Kidney (tissue), 14 donors: ENCODE measurements around the gene SYNDIG1. TPM values are rescaled to one million over a fixed set of nuclear protein-coding genes. Genes with fewer than 3 reads are reported as not detected.

Experiments
- DNase-seq, 5 donors: peaks; one replicate each; pipeline ENCODE4 v3.0.0-alpha.2; 2013 to 2020
- FAIRE-seq: peaks from 2 replicates; lab custom pipeline; 2012; peaks lifted over from hg19 to GRCh38; lab: Jason Lieb, UNC
- H3K27ac ChIP-seq, 2 donors: one replicate each; pipeline ENCODE4 v1.7.0; 2013; ENCODE audit warnings: low read depth in 2 of 2, low read length in 2 of 2, inconsistent platforms in 1 of 2
- H3K27me3 ChIP-seq: one replicate; pipeline ENCODE4 v1.7.1; 2013; ENCODE audit warnings: low read length, inconsistent platforms; ENCODE audit not compliant: control insufficient read depth, insufficient read depth
- H3K36me3 ChIP-seq, 3 donors: one replicate each; pipeline versions ENCODE4 v1.7.0 to v1.7.1; 2013; ENCODE audit warnings: low read length in 3 of 3, control low read depth in 1 of 3, inconsistent platforms in 1 of 3; ENCODE audit not compliant: insufficient read depth in 3 of 3, control insufficient read depth in 2 of 3
- H3K4me1 ChIP-seq, 3 donors: one replicate each; pipeline versions ENCODE4 v1.7.0 to v1.7.1; 2013; ENCODE audit warnings: low read length in 3 of 3, inconsistent platforms in 1 of 3, low read depth in 1 of 3; ENCODE audit not compliant: control insufficient read depth in 2 of 3, insufficient read depth in 2 of 3
- H3K4me3 ChIP-seq, 3 donors: one replicate each; pipeline versions ENCODE4 v1.7.0 to v1.8.1; 2013; ENCODE audit warnings: low read length in 3 of 3, control low read depth in 1 of 3, inconsistent platforms in 1 of 3
- H3K9ac ChIP-seq, 3 donors: one replicate each; pipeline versions ENCODE4 v1.7.0 to v1.7.1; 2013; ENCODE audit warnings: low read length in 3 of 3, control low read depth in 1 of 3, inconsistent platforms in 1 of 3
- H3K9me3 ChIP-seq, 3 donors: one replicate each; pipeline versions ENCODE4 v1.7.0 to v1.7.1; 2013; ENCODE audit warnings: low read length in 3 of 3, control low read depth in 1 of 3, inconsistent platforms in 1 of 3; ENCODE audit not compliant: control insufficient read depth in 2 of 3, insufficient read depth in 1 of 3
- intact Hi-C: fragments of 100-400 bp; cut with DNase I; formaldehyde crosslinking; loops from one replicate; pipeline ENCODE4 v1.11.1; 2022
- polyA plus RNA-seq: library from polyadenylated mRNA; stranded (reverse); fragments of 350-450 nt; fragmentation: Illumina TruSeq; extraction: RNeasy Lipid Tissue Mini Kit (QIAGEN cat#74804); gene quantifications from one replicate; pipeline ENCODE4 v1.2.3, GENCODE V29; 2014; ENCODE audit warnings: low read depth, low replicate concordance; ENCODE audit not compliant: insufficient read depth
- total RNA-seq: library from RNA; stranded (reverse); fragmentation: NEBNext Ultra II Directional; extraction: Animal tissue kit (Norgen Biotek cat#: 25700); gene quantifications from one replicate; pipeline ENCODE4 v1.2.1, GENCODE V29; 2021
- TF ChIP-seq, protein P1 (sequence below): IDR thresholded peaks from 3 replicates; pipeline ENCODE4 v1.5.1; 2012; ENCODE audit warnings: mild to moderate bottlenecking, moderate library complexity, borderline replicate concordance; ENCODE audit not compliant: insufficient read depth; ENCODE audit errors: extremely low read depth
- donor health status: control.
- donor health status: control.
- donor health status: control.
- donor health status: control.
- donor health status: control.
- donor health status: DM: yes; HTN: yes; CAD: no.
- donor health status: Normal renal cell carcinoma (clear cell type).

SYNDIG1 gene
- total and polyA plus RNA-seq, 2 donors from 2014 or later: 5.4 to 8.2 TPM

- FAIRE-seq (no peak), DNase-seq (peak in 1 of 5 donors; percentile 33)
- Histone ChIP-seq H3K27me3 (no peaks in the 10 kb centered on the region), H3K4me1 (peaks cover 0 to 7% (median 0%) of the 10 kb centered on the region in 3 donors), H3K4me3 (no peak overlapping the region), H3K9ac (no peak overlapping the region), H3K36me3 (no peaks in the 10 kb centered on the region), H3K27ac (no peak overlapping the region), H3K9me3 (no peaks in the 10 kb centered on the region)
- intact Hi-C loops: no loop called here
- TF ChIP-seq, protein P1, sequence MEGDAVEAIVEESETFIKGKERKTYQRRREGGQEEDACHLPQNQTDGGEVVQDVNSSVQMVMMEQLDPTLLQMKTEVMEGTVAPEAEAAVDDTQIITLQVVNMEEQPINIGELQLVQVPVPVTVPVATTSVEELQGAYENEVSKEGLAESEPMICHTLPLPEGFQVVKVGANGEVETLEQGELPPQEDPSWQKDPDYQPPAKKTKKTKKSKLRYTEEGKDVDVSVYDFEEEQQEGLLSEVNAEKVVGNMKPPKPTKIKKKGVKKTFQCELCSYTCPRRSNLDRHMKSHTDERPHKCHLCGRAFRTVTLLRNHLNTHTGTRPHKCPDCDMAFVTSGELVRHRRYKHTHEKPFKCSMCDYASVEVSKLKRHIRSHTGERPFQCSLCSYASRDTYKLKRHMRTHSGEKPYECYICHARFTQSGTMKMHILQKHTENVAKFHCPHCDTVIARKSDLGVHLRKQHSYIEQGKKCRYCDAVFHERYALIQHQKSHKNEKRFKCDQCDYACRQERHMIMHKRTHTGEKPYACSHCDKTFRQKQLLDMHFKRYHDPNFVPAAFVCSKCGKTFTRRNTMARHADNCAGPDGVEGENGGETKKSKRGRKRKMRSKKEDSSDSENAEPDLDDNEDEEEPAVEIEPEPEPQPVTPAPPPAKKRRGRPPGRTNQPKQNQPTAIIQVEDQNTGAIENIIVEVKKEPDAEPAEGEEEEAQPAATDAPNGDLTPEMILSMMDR: no peak
These were observed 183.9 kb downstream of the SYNDIG1 start for GRCh38 chr20:24653306-24653705.

DNA sequence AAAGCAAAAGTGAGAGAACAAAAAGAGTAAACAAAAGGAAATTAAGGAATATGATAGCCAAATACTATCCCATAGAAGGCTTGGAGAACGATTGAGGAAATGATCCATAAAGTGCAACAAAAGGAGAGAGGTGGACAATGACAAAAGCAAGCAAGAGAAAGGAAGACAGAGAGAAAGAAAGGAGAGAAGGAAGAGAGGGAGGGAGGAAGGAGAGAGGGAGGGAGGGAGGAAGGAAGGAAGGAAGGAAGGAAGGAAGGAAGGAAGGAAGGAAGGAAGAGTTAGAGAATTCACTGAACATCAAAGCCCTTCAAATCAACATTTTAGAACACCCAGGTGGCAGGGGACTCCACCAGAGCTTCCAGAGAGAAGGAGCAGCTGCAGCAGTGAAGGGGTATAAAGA lies 185.0 kb downstream of the SYNDIG1 start:
- Histone ChIP-seq H3K27me3 (no peaks in the 10 kb centered on the region), H3K27ac (no peak overlapping the region), H3K4me1 (peaks cover 0 to 7% (median 0%) of the 10 kb centered on the region in 3 donors), H3K9ac (no peak overlapping the region), H3K4me3 (no peak overlapping the region), H3K36me3 (no peaks in the 10 kb centered on the region), H3K9me3 (no peaks in the 10 kb centered on the region)
- DNase-seq: no peak
- no peak for FAIRE-seq
- TF ChIP-seq, protein P1: no peak
- intact Hi-C loops: no loop called here

DNA sequence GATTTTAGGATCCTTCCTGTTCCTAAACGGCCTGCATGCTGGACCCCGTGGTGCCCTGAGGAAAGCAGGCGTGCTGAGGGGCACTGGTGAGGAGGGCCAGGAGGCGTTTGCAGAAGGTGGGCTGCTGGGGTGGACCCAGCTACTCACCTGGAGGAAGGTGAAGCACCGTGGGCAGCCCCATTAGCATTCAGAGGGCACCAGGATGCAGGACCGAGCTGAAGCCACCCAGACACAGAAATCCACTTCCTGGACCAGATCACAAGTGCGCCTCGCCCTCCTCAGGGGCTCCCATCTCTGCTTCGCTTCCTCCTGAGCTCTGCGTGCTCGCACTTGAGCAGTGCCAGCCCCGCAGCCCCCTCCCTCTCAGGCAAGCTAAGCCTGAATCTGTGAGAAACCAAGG lies 187.0 kb downstream of the SYNDIG1 start:
- Histone ChIP-seq H3K9me3 (no peaks in the 10 kb centered on the region), H3K27ac (no peak overlapping the region), H3K36me3 (no peaks in the 10 kb centered on the region), H3K4me1 (peaks cover 0 to 7% (median 0%) of the 10 kb centered on the region in 3 donors), H3K27me3 (no peaks in the 10 kb centered on the region), H3K4me3 (no peak overlapping the region), H3K9ac (no peak overlapping the region)
- FAIRE-seq (no peak), DNase-seq (peak in 1 of 5 donors; percentile 35)
- TF ChIP-seq, protein P1: no peak
- intact Hi-C loops: no loop called here

DNA sequence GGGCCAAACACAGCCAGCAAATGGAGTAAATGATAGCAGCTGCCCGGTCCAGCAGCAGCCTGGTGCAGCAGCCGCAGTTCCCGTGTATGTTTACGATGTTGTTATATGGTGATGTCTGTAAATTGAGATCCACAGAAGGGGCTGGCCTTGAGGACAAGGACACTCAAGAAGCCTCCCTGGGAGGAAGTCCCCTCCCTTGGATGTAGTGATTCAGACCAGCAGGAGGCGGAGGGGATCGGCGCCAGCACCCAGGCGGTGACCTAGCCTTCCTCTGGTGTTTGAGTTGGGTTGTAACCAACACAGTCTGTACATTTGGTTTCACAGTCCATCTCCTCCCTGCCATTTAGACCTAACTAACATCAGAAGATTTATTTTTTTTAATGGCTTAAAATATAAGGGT lies 187.8 kb downstream of the SYNDIG1 start:
- intact Hi-C loops: no loop called here
- Histone ChIP-seq H3K4me3 (no peak overlapping the region), H3K36me3 (no peaks in the 10 kb centered on the region), H3K4me1 (peaks cover 0 to 3% (median 0%) of the 10 kb centered on the region in 3 donors), H3K27ac (no peak overlapping the region), H3K9ac (no peak overlapping the region), H3K9me3 (no peaks in the 10 kb centered on the region), H3K27me3 (no peaks in the 10 kb centered on the region)
- peak; percentile 61 to 85 (median 77) for DNase-seq
- TF ChIP-seq, protein P1: no peak
- FAIRE-seq: no peak
